Astrocyte of the cerebellum (primary cell): ENCODE measurements around the gene MAEA.
"Not testable (repeated sequence)": the region's sequence is repeated elsewhere in the genome, so short reads cannot be mapped to it uniquely, and the experiment has no call there.

Experiments
- DNase-seq: peaks from one replicate; pipeline ENCODE4 v3.0.0-alpha.2; 2011; ENCODE audit warnings: low read depth
- H3K4me3 ChIP-seq: 2 replicates; pipeline ENCODE4 v1.5.1; 2011; ENCODE audit warnings: mild to moderate bottlenecking, low read depth, low read length, moderate library complexity
- in situ Hi-C: cut with HindIII; loops from 2 replicates; pipeline ENCODE4 v1.10.0; 2017; ENCODE audit warnings: low sequenced_read_pairs
- TF ChIP-seq, protein P1 (sequence below): IDR thresholded peaks from 2 replicates; pipeline ENCODE4 v1.5.1; 2012; ENCODE audit warnings: low read length, low read depth, moderate library complexity, mild to moderate bottlenecking; ENCODE audit errors: missing control alignments

MAEA gene

DNA sequence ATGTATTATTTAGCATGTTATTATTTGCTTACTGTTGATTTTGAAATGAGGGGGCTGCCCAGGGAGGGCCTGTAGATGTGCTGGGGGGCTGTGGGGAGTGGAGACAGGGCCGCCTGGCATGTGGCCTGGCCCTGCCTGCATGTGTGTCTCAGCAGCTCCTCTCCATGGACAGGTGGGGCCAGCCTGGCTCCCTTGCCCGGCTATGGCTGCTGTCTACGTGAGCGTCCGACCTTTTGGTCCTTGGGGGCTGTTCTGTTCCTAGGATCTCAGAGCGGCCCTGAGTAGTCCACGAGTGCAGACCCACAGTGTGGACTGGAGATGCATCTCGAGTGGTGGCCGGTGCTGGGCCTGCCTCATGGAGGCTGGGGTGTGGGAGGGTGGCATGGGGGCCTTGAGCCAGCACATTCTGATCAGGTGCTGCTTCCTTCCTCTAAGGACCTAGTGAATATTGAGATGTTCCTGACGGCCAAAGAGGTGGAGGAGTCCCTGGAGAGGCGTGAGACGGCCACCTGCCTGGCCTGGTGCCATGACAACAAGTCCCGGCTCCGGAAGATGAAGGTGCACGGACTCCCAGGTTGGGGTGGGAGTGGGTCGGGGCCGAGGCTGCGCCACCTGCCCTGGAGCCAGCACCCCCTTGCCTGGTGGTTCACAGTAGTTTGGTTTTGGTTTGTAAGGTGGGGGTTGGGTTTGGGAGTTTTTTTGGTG is 32.4 kb downstream of the MAEA start:
- in situ Hi-C loops: no loop called here
- TF ChIP-seq, protein P1, sequence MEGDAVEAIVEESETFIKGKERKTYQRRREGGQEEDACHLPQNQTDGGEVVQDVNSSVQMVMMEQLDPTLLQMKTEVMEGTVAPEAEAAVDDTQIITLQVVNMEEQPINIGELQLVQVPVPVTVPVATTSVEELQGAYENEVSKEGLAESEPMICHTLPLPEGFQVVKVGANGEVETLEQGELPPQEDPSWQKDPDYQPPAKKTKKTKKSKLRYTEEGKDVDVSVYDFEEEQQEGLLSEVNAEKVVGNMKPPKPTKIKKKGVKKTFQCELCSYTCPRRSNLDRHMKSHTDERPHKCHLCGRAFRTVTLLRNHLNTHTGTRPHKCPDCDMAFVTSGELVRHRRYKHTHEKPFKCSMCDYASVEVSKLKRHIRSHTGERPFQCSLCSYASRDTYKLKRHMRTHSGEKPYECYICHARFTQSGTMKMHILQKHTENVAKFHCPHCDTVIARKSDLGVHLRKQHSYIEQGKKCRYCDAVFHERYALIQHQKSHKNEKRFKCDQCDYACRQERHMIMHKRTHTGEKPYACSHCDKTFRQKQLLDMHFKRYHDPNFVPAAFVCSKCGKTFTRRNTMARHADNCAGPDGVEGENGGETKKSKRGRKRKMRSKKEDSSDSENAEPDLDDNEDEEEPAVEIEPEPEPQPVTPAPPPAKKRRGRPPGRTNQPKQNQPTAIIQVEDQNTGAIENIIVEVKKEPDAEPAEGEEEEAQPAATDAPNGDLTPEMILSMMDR: no peak
- no peak for DNase-seq
- H3K4me3 ChIP-seq: no peak overlapping the region

DNA sequence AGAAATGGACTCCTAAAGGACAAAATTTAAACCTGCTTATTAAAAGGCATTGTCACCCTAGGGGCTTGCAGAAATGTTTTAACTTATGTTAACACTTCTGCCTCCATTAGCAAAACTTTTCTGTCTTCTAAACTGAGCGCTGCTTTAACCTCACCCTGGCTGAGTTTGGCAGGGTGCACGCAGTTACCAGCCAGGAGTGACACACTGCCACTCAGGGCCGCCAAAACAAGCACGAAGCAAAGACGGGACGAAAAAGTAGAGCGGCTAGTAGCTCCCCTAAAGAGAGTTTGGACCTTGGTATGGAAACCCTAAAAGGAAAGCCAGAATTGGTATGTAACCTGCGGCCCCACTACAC is 33.6 kb downstream of the MAEA start:
- in situ Hi-C loops: no loop called here
- no peak overlapping the region for H3K4me3 ChIP-seq
- TF ChIP-seq, protein P1: no peak
- DNase-seq: no peak

DNA sequence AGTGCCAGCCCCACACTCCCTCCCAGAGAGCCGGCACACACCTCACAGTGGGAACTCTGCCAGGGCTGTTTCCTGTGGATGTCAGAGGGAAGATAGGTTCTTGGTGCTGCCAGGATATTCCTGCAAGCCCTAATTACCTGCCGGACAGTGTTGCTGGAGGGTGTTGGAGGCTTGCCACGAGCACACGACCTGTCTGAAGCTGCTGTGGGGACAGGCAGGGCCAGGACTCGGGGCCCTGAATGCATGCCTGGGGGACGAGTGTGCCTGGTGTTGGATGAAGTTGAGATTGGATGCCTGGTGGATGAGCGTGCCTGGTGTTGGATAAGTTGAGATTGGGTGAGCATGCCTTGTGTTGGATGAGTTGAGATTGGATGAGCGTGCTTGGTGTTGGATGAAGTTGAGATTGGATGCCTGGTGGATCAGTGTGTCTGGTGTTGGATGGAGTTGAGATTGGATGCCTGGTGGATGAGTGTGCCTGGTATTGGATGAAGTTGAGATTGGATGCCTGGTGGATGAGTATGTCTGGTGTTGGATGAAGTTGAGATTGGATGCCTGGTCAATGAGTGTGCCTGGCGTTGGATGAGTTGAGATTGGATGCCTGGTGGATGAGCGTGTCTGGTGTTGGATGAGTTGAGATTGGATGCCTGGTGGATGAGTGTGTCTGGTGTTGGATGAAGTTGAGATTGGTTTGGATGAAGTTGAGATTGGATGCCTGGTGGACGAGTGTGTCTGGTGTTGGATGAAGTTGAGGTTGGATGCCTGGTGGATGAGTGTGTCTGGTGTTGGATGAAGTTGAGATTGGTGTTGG is 34.1 kb downstream of the MAEA start:
- DNase-seq: peak; percentile 95
- TF ChIP-seq, protein P1: no peak
- no peak overlapping the region for H3K4me3 ChIP-seq
- in situ Hi-C loops: no loop called here

DNA sequence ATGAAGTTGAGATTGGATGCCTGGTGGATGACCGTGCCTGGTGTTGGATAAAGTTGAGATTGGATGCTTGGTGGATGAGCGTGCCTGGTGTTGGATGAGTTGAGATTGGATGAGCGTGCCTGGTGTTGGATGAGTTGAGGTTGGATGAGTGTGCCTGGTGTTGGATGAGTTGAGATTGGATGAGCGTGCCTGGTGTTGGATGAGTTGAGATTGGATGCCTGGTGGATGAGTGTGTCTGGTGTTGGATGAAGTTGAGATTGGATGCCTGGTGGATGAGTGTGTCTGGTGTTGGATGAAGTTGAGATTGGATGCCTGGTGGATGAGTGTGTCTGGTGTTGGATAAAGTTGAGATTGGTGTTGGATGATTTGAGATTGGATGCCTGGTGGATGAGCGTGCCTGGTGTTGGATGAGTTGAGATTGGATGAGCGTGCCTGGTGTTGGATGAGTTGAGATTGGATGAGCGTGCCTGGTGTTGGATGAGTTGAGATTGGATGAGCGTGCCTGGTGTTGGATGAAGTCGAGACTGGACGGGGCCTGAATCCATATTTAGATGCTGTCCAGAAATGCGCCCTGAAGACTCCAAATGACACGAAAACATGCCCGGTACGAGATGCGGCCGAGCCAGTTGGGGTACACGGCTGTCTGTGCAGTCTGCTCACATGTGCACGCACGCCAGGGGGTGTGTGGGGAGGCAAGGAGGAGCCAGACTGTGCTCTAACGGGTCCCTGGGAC is 34.9 kb downstream of the MAEA start:
- in situ Hi-C loops, H3K4me3 ChIP-seq, DNase-seq: not testable (repeated sequence)

DNA sequence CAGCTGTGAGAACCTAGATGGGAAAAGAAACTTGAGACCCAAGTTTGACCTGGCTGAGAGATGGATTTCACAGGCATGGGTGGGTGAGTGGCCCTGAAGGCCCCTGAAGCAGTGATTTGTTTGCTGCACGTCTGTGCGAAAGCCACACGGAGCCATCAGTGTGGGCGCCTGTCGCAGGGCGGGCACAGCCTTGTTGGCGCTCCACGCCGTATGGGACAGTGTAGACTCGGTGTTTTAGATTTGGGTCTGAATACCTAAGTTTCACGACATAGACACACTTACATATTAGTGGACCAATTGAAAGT is 35.4 kb downstream of the MAEA start:
- no peak overlapping the region for H3K4me3 ChIP-seq
- in situ Hi-C loops: no loop called here
- no peak for DNase-seq
- TF ChIP-seq, protein P1: no peak

DNA sequence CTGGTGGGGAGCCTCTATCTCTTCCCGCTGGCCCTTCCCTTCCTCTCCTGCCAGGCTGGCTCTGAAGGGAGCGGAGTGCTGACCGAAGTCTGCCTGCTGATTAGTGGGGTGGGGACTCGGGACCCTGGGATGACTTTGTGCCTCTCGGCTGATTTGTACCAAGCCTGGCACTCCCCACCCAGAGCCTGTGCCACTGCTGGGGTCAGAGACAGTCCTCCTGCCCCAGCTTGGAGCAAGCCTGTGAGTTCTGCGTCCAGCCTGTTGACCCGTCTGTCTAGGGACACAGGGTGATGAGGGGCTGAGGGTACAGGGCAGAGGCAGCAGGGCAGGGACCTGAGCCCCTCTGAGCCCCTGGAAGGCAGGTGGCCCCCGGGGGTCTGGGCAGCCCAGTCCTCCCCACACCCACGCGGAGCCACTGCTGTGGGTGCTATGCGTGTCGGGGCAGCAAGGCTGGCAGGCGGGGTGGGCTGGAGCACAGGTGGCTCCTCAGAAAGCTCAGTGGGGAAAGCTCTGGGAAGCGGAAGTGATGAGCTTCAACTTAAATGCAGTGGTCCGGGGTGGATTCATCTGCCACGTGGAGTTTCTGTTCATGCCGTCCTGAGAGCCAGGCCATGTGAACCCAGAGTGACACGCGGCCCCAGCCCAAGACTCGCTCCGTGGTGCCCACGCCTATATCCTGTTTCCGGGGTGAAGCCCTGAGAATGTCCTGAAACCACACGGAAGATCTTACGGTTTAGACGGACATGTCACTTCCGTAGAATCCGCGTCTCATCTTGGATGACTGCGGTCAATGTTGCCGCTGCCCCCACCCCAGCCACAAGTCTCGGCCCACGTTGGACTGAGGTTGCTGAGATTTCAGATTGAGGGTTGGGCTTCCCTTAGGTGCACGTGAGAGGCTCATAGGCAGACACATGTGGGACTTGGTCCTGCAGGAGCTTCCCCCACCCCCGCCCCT is 36.3 kb downstream of the MAEA start:
- in situ Hi-C loops: no loop called here
- no peak overlapping the region for H3K4me3 ChIP-seq
- no peak for DNase-seq
- TF ChIP-seq, protein P1: no peak
